ENCODE data around the gene CLRN1. TPM values are rescaled to one million over a fixed set of nuclear protein-coding genes. Genes with fewer than 3 reads are reported as not detected.

CLRN1 gene
- polyA plus RNA-seq, 1 experiment = not detected

Other genes starting within 250 kb of the CLRN1 start
- gene SIAH2, start 209.6 kb downstream of the CLRN1 start, polyA plus RNA-seq (2011; rRNA removed) = 31.1 and 36.2 TPM in 2 replicates
- gene MINDY4B, start 67.3 kb downstream of the CLRN1 start, polyA plus RNA-seq (2011; rRNA removed) = not detected in 2 replicates
- gene MED12L, start 112.9 kb upstream of the CLRN1 start, polyA plus RNA-seq (2011; rRNA removed) = 0.17 and 0.26 TPM in 2 replicates
- not detected in 2 replicates for gene GPR171, start 230.5 kb upstream of the CLRN1 start, polyA plus RNA-seq (2011; rRNA removed)

Measured in AG04450 (cell line).